ENCODE results near the gene CKAP5. TPM values are rescaled to one million over a fixed set of nuclear protein-coding genes. Genes with fewer than 3 reads are reported as not detected.

The CKAP5 gene
- total and polyA plus RNA-seq, 2 experiments from 2014 or later = 67.9 to 120 TPM

DNA sequence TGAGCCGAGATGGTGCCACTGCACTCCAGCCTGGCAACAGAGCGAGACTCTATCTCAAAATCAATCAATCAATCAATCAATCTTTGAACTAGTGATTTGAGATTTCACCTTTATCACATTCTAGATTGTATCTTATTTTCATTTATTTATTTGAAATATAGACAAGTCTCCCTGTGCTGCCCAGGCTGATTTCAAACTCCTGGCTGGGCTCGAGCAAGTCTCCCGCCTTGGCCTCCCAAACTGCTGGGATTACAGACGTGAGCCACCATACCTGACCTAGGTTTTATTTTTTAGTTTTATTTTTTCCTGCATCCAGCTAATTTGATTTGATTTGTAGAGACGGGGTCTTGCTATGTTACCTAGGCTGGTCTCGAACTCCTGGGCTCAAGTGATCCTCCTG is 109.9 kb downstream of the CKAP5 start:
- Histone ChIP-seq H3K9me2 (ENCODE audit: insufficient read depth) (no peaks in the 10 kb centered on the region), H3K27ac (ENCODE audit: low read depth) (no peak overlapping the region), H3F3A (replicated peaks; ENCODE audit: low read depth) (0 out of 2 replicates have a peak, but pooled peaks cover 7% of the 10 kb centered on the region), H3K4me3 (no peak overlapping the region), H3K4me2 (no peak overlapping the region), H3K4me1 (ENCODE audit: insufficient read depth) (no peaks in the 10 kb centered on the region), H3K27me3 (ENCODE audit: insufficient read depth) (no peaks in the 10 kb centered on the region), H2AFZ (no peak overlapping the region), H4K20me1 (replicated peaks; ENCODE audit: insufficient read depth) (no peaks in the 10 kb centered on the region; the same call in 1 of the 2 replicates), H3K36me3 (ENCODE audit: insufficient read depth) (no peaks in the 10 kb centered on the region), H3K79me2 (replicated peaks; ENCODE audit: insufficient read depth) (no peaks in the 10 kb centered on the region)
- Mint-ChIP-seq H3K36me3 (ENCODE audit: low read depth) (peaks cover 7% of the 10 kb centered on the region; the same call in 2 of the 3 replicates), H3K4me1 (peaks cover 7% of the 10 kb centered on the region; the same call in 2 of the 3 replicates), H3K9me3 (no peaks in the 10 kb centered on the region; the same call in 2 of the 3 replicates), H3K4me3 (no peak overlapping the region), H3K27me3 (ENCODE audit: insufficient read depth, low read depth, poor library complexity) (peaks cover 8% of the 10 kb centered on the region), H3K27ac (no peak overlapping the region)
- no peak for TF ChIP-seq EZH2 (IDR thresholded peaks at IDR 0.05; ENCODE audit: low read depth, unreplicated experiment)
- no peak for TF ChIP-seq ETS1 (IDR thresholded peaks at IDR 0.05)
- TF ChIP-seq POLR2AphosphoS5 (IDR thresholded peaks at IDR 0.05; ENCODE audit: low read depth) = no peak
- TF ChIP-seq ZNF331 (CRISPR knock-in tag; IDR thresholded peaks at IDR 0.05; ENCODE audit: low read depth) = no peak
- TF ChIP-seq, protein P1, sequence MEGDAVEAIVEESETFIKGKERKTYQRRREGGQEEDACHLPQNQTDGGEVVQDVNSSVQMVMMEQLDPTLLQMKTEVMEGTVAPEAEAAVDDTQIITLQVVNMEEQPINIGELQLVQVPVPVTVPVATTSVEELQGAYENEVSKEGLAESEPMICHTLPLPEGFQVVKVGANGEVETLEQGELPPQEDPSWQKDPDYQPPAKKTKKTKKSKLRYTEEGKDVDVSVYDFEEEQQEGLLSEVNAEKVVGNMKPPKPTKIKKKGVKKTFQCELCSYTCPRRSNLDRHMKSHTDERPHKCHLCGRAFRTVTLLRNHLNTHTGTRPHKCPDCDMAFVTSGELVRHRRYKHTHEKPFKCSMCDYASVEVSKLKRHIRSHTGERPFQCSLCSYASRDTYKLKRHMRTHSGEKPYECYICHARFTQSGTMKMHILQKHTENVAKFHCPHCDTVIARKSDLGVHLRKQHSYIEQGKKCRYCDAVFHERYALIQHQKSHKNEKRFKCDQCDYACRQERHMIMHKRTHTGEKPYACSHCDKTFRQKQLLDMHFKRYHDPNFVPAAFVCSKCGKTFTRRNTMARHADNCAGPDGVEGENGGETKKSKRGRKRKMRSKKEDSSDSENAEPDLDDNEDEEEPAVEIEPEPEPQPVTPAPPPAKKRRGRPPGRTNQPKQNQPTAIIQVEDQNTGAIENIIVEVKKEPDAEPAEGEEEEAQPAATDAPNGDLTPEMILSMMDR (conservative IDR thresholded peaks at IDR 0.05; ENCODE audit: low read depth in 2 of 2) = no peak
- no peak for TF ChIP-seq REST (IDR thresholded peaks at IDR 0.05; ENCODE audit: unreplicated experiment)
- TF ChIP-seq ZNF114 (CRISPR knock-in tag; IDR thresholded peaks at IDR 0.05) = no peak
- TF ChIP-seq EZH2phosphoT487 (IDR thresholded peaks at IDR 0.05; ENCODE audit: unreplicated experiment) = no peak
- TF ChIP-seq JUNB (IDR thresholded peaks at IDR 0.05; ENCODE audit: unreplicated experiment) = no peak
- TF ChIP-seq NANOG (IDR thresholded peaks at IDR 0.05; ENCODE audit: borderline replicate concordance) = no peak
- ATAC-seq (no peak), DNase-seq (ENCODE audit: low spot score) (no peak)

Measured in GM23338 (cell line).